ENCODE measurements around the gene GPR160. TPM values are rescaled to one million over a fixed set of nuclear protein-coding genes. Genes with fewer than 3 reads are reported as not detected.

The GPR160 gene
- total RNA-seq, 1 donor from 2014 or later: 1.2 TPM

- no peak overlapping the region for H3K27ac ChIP-seq
- no peaks in the 10 kb centered on the region for H3K27me3 ChIP-seq
- H3K9me3 ChIP-seq: no peaks in the 10 kb centered on the region
- H3K4me3 ChIP-seq: no peak overlapping the region
- intact Hi-C loops (cut with DNase I): no loop called here
- TF ChIP-seq POLR2A (IDR thresholded peaks at IDR 0.05): no peak
- no peak for TF ChIP-seq POLR2AphosphoS5 (IDR thresholded peaks at IDR 0.05; ENCODE audit: insufficient read depth in 1 of 2, low read depth in 1 of 2)
- no peak for TF ChIP-seq CTCF (IDR thresholded peaks at IDR 0.05)
- H3K36me3 ChIP-seq: no peaks in the 10 kb centered on the region
- DNase-seq (ENCODE audit: extremely low spot score in 2 of 2): no peak
- no peaks in the 10 kb centered on the region for H3K4me1 ChIP-seq
These were observed 13.0 kb downstream of the GPR160 start for GRCh38 chr3:170050753-170051152.

GRCh38 chr3:170052398-170052797 lies 14.6 kb downstream of the GPR160 start:
- H3K4me3 ChIP-seq: no peak overlapping the region
- no peak for DNase-seq (ENCODE audit: extremely low spot score in 2 of 2)
- H3K36me3 ChIP-seq: no peaks in the 10 kb centered on the region
- no peaks in the 10 kb centered on the region for H3K9me3 ChIP-seq
- H3K4me1 ChIP-seq: no peaks in the 10 kb centered on the region
- no peaks in the 10 kb centered on the region for H3K27me3 ChIP-seq
- TF ChIP-seq POLR2AphosphoS5 (IDR thresholded peaks at IDR 0.05; ENCODE audit: insufficient read depth in 1 of 2, low read depth in 1 of 2): no peak
- TF ChIP-seq POLR2A (IDR thresholded peaks at IDR 0.05): no peak
- TF ChIP-seq CTCF (IDR thresholded peaks at IDR 0.05): no peak
- no peak overlapping the region for H3K27ac ChIP-seq
- intact Hi-C loops (cut with DNase I): no loop called here

GRCh38 chr3:170054204-170054603 lies 16.4 kb downstream of the GPR160 start:
- intact Hi-C loops (cut with DNase I): no loop called here
- no peak for TF ChIP-seq POLR2AphosphoS5 (IDR thresholded peaks at IDR 0.05; ENCODE audit: insufficient read depth in 1 of 2, low read depth in 1 of 2)
- TF ChIP-seq CTCF (IDR thresholded peaks at IDR 0.05): no peak
- no peak for TF ChIP-seq POLR2A (IDR thresholded peaks at IDR 0.05)
- Histone ChIP-seq H3K9me3 (no peaks in the 10 kb centered on the region), H3K27me3 (no peaks in the 10 kb centered on the region), H3K4me3 (no peak overlapping the region), H3K4me1 (no peaks in the 10 kb centered on the region), H3K27ac (no peak overlapping the region), H3K36me3 (no peaks in the 10 kb centered on the region)
- no peak for DNase-seq (ENCODE audit: extremely low spot score in 2 of 2)

- TF ChIP-seq POLR2A (IDR thresholded peaks at IDR 0.05) (no peak), CTCF (IDR thresholded peaks at IDR 0.05) (no peak), POLR2AphosphoS5 (IDR thresholded peaks at IDR 0.05; ENCODE audit: insufficient read depth in 1 of 2, low read depth in 1 of 2) (no peak)
- no peak for DNase-seq (ENCODE audit: extremely low spot score in 2 of 2)
- Histone ChIP-seq H3K4me1 (no peaks in the 10 kb centered on the region), H3K9me3 (no peaks in the 10 kb centered on the region), H3K27ac (no peak overlapping the region), H3K4me3 (no peak overlapping the region), H3K27me3 (no peaks in the 10 kb centered on the region), H3K36me3 (no peaks in the 10 kb centered on the region)
- intact Hi-C loops (cut with DNase I): no loop called here
These were observed 17.4 kb downstream of the GPR160 start for GRCh38 chr3:170055209-170055608.

- TF ChIP-seq POLR2AphosphoS5 (IDR thresholded peaks at IDR 0.05; ENCODE audit: insufficient read depth in 1 of 2, low read depth in 1 of 2) (no peak), CTCF (IDR thresholded peaks at IDR 0.05) (no peak), POLR2A (IDR thresholded peaks at IDR 0.05) (no peak)
- no peak overlapping the region for H3K27ac ChIP-seq
- no peak for DNase-seq (ENCODE audit: extremely low spot score in 2 of 2)
- H3K36me3 ChIP-seq: no peaks in the 10 kb centered on the region
- no peaks in the 10 kb centered on the region for H3K4me1 ChIP-seq
- H3K4me3 ChIP-seq: no peak overlapping the region
- H3K9me3 ChIP-seq: no peaks in the 10 kb centered on the region
- no peaks in the 10 kb centered on the region for H3K27me3 ChIP-seq
- intact Hi-C loops (cut with DNase I): no loop called here
These were observed 19.1 kb downstream of the GPR160 start for GRCh38 chr3:170056710-170057454.

Measured in vagina (tissue), 2 donors.